Activated naive CD4-positive, alpha-beta T cell treated with anti-CD3 and anti-CD28 coated beads, Interleukin-2, amount 10 ng/mL, durations not matched to agents 7 days and 5 days (primary cell): ENCODE results near the gene CEACAM21.

Experiments used
- CTCF ChIA-PET: fragments of 350-600 bp; sonication (Branson Sonifier 250); formaldehyde crosslinking; loops from one replicate; lab custom pipeline; 2021; ENCODE audit warnings: antibody characterized with exemption; lab: Charles Lee
- DNase-seq: peaks from one replicate; pipeline ENCODE4 v3.0.0-alpha.2; 2020
- H3K27ac Mint-ChIP-seq: one replicate; pipeline ENCODE4 v1.8.0; 2021; ENCODE audit warnings: mild to moderate bottlenecking, moderate library complexity, mixed read lengths
- H3K27me3 Mint-ChIP-seq: one replicate; pipeline ENCODE4 v1.8.0; 2021; ENCODE audit warnings: mild to moderate bottlenecking, mixed read lengths
- H3K36me3 Mint-ChIP-seq: one replicate; pipeline ENCODE4 v1.8.0; 2021; ENCODE audit warnings: mixed read lengths
- H3K4me1 Mint-ChIP-seq: one replicate; pipeline ENCODE4 v1.8.0; 2021; ENCODE audit warnings: mixed read lengths
- H3K4me3 Mint-ChIP-seq: one replicate; pipeline ENCODE4 v1.8.0; 2021; ENCODE audit warnings: mild to moderate bottlenecking, moderate library complexity, mixed read lengths
- H3K9me3 Mint-ChIP-seq: one replicate; pipeline ENCODE4 v1.8.0; 2021; ENCODE audit warnings: mixed read lengths

The CEACAM21 gene

GRCh38 chr19:41597600-41598041 is 21.7 kb downstream of the CEACAM21 start:
- peaks cover 47% of the 10 kb centered on the region for H3K27me3 Mint-ChIP-seq
- H3K9me3 Mint-ChIP-seq = no peaks in the 10 kb centered on the region
- peaks cover 12% of the 10 kb centered on the region for H3K4me1 Mint-ChIP-seq
- DNase-seq = peak; percentile 86
- H3K27ac Mint-ChIP-seq = no peak overlapping the region
- no peak overlapping the region for H3K4me3 Mint-ChIP-seq
- CTCF ChIA-PET = interaction anchor here (0.7 to 8.6 kb wide), 19 partner anchors 10 to 394 kb away, joined by 3 to 85 read pairs (median 4); partner anchors contain the start of genes CEACAM21 and ERICH4
- no peaks in the 10 kb centered on the region for H3K36me3 Mint-ChIP-seq

GRCh38 chr19:41599175-41599966 is 23.4 kb downstream of the CEACAM21 start:
- CTCF ChIA-PET = interaction anchor here (1.1 to 8.6 kb wide), 2 partner anchors 29 to 150 kb away, joined by 4 to 85 read pairs; no protein-coding TSS in a partner anchor
- no peaks in the 10 kb centered on the region for H3K36me3 Mint-ChIP-seq
- H3K27ac Mint-ChIP-seq = no peak overlapping the region
- no peak overlapping the region for H3K4me3 Mint-ChIP-seq
- peaks cover 11% of the 10 kb centered on the region for H3K4me1 Mint-ChIP-seq
- H3K27me3 Mint-ChIP-seq = peaks cover 55% of the 10 kb centered on the region
- H3K9me3 Mint-ChIP-seq = no peaks in the 10 kb centered on the region
- DNase-seq = no peak

- no peak for DNase-seq
- H3K4me1 Mint-ChIP-seq = peaks cover 2% of the 10 kb centered on the region
- H3K27me3 Mint-ChIP-seq = peaks cover 51% of the 10 kb centered on the region
- no peak overlapping the region for H3K27ac Mint-ChIP-seq
- CTCF ChIA-PET = no interaction called here
- H3K9me3 Mint-ChIP-seq = no peaks in the 10 kb centered on the region
- no peaks in the 10 kb centered on the region for H3K36me3 Mint-ChIP-seq
- no peak overlapping the region for H3K4me3 Mint-ChIP-seq
Measured at GRCh38 chr19:41601771-41602170, 25.8 kb downstream of the CEACAM21 start.

GRCh38 chr19:41604831-41605230 is 28.9 kb downstream of the CEACAM21 start:
- Mint-ChIP-seq H3K36me3 (no peaks in the 10 kb centered on the region), H3K27ac (no peak overlapping the region), H3K4me3 (no peak overlapping the region), H3K4me1 (no peaks in the 10 kb centered on the region), H3K27me3 (peaks cover 53% of the 10 kb centered on the region), H3K9me3 (no peaks in the 10 kb centered on the region)
- DNase-seq = no peak
- CTCF ChIA-PET = no interaction called here

GRCh38 chr19:41606215-41606837 is 30.4 kb downstream of the CEACAM21 start:
- no peaks in the 10 kb centered on the region for H3K9me3 Mint-ChIP-seq
- no peaks in the 10 kb centered on the region for H3K4me1 Mint-ChIP-seq
- no peak for DNase-seq
- H3K36me3 Mint-ChIP-seq = no peaks in the 10 kb centered on the region
- CTCF ChIA-PET = no interaction called here
- H3K4me3 Mint-ChIP-seq = no peak overlapping the region
- peaks cover 54% of the 10 kb centered on the region for H3K27me3 Mint-ChIP-seq
- H3K27ac Mint-ChIP-seq = no peak overlapping the region

- no peak overlapping the region for H3K4me3 Mint-ChIP-seq
- H3K4me1 Mint-ChIP-seq = no peaks in the 10 kb centered on the region
- H3K36me3 Mint-ChIP-seq = no peaks in the 10 kb centered on the region
- CTCF ChIA-PET = no interaction called here
- DNase-seq = no peak
- H3K9me3 Mint-ChIP-seq = no peaks in the 10 kb centered on the region
- peaks cover 55% of the 10 kb centered on the region for H3K27me3 Mint-ChIP-seq
- H3K27ac Mint-ChIP-seq = no peak overlapping the region
Measured at GRCh38 chr19:41607668-41608067, 31.7 kb downstream of the CEACAM21 start.

- Mint-ChIP-seq H3K9me3 (no peaks in the 10 kb centered on the region), H3K4me3 (no peak overlapping the region), H3K36me3 (no peaks in the 10 kb centered on the region), H3K4me1 (no peaks in the 10 kb centered on the region), H3K27ac (no peak overlapping the region), H3K27me3 (peaks cover 45% of the 10 kb centered on the region)
- no peak for DNase-seq
- CTCF ChIA-PET = no interaction called here
Measured at GRCh38 chr19:41610789-41611188, 34.8 kb downstream of the CEACAM21 start.

- no peaks in the 10 kb centered on the region for H3K4me1 Mint-ChIP-seq
- no peak for DNase-seq
- no peak overlapping the region for H3K4me3 Mint-ChIP-seq
- CTCF ChIA-PET = interaction anchor here (0.9 kb wide), 1 partner anchor 22 kb away, joined by 3 read pairs; no protein-coding TSS in a partner anchor
- peaks cover 32% of the 10 kb centered on the region for H3K27me3 Mint-ChIP-seq
- no peaks in the 10 kb centered on the region for H3K9me3 Mint-ChIP-seq
- no peaks in the 10 kb centered on the region for H3K36me3 Mint-ChIP-seq
- H3K27ac Mint-ChIP-seq = peak overlapping the region; percentile 38
Measured at GRCh38 chr19:41612483-41612882, 36.5 kb downstream of the CEACAM21 start.

GRCh38 chr19:41615207-41615606 is 39.2 kb downstream of the CEACAM21 start:
- H3K36me3 Mint-ChIP-seq = no peaks in the 10 kb centered on the region
- H3K27ac Mint-ChIP-seq = no peak overlapping the region
- DNase-seq = no peak
- no peaks in the 10 kb centered on the region for H3K4me1 Mint-ChIP-seq
- no peak overlapping the region for H3K4me3 Mint-ChIP-seq
- peaks cover 24% of the 10 kb centered on the region for H3K27me3 Mint-ChIP-seq
- CTCF ChIA-PET = no interaction called here
- H3K9me3 Mint-ChIP-seq = no peaks in the 10 kb centered on the region

- H3K27ac Mint-ChIP-seq = no peak overlapping the region
- CTCF ChIA-PET = interaction anchor here (2.0 kb wide), 1 partner anchor 25 kb away, joined by 5 read pairs; no protein-coding TSS in a partner anchor
- peaks cover 24% of the 10 kb centered on the region for H3K27me3 Mint-ChIP-seq
- H3K4me1 Mint-ChIP-seq = no peaks in the 10 kb centered on the region
- no peak overlapping the region for H3K4me3 Mint-ChIP-seq
- H3K36me3 Mint-ChIP-seq = no peaks in the 10 kb centered on the region
- DNase-seq = peak; percentile 36
- no peaks in the 10 kb centered on the region for H3K9me3 Mint-ChIP-seq
Measured at GRCh38 chr19:41616792-41617621, 41.0 kb downstream of the CEACAM21 start.

GRCh38 chr19:41617941-41618730 is 42.2 kb downstream of the CEACAM21 start:
- CTCF ChIA-PET = interaction anchor here (2.0 kb wide), 1 partner anchor 24 kb away, joined by 5 read pairs; no protein-coding TSS in a partner anchor
- no peak overlapping the region for H3K27ac Mint-ChIP-seq
- peaks cover 25% of the 10 kb centered on the region for H3K27me3 Mint-ChIP-seq
- H3K36me3 Mint-ChIP-seq = no peaks in the 10 kb centered on the region
- H3K4me1 Mint-ChIP-seq = no peaks in the 10 kb centered on the region
- H3K9me3 Mint-ChIP-seq = no peaks in the 10 kb centered on the region
- no peak overlapping the region for H3K4me3 Mint-ChIP-seq
- DNase-seq = no peak

- no peak overlapping the region for H3K27ac Mint-ChIP-seq
- no peak overlapping the region for H3K4me3 Mint-ChIP-seq
- DNase-seq = no peak
- H3K36me3 Mint-ChIP-seq = no peaks in the 10 kb centered on the region
- CTCF ChIA-PET = no interaction called here
- H3K27me3 Mint-ChIP-seq = peaks cover 30% of the 10 kb centered on the region
- no peaks in the 10 kb centered on the region for H3K9me3 Mint-ChIP-seq
- no peaks in the 10 kb centered on the region for H3K4me1 Mint-ChIP-seq
Measured at GRCh38 chr19:41619018-41619556, 43.1 kb downstream of the CEACAM21 start.

- peaks cover 40% of the 10 kb centered on the region for H3K27me3 Mint-ChIP-seq
- CTCF ChIA-PET = no interaction called here
- H3K9me3 Mint-ChIP-seq = no peaks in the 10 kb centered on the region
- no peak for DNase-seq
- H3K4me3 Mint-ChIP-seq = no peak overlapping the region
- no peaks in the 10 kb centered on the region for H3K4me1 Mint-ChIP-seq
- no peak overlapping the region for H3K27ac Mint-ChIP-seq
- no peaks in the 10 kb centered on the region for H3K36me3 Mint-ChIP-seq
Measured at GRCh38 chr19:41620171-41620570, 44.2 kb downstream of the CEACAM21 start.
